GM21515 (cell line): ENCODE results near the gene EHD1.
"Not testable (repeated sequence)": the region's sequence is repeated elsewhere in the genome, so short reads cannot be mapped to it uniquely, and the experiment has no call there.

ENCODE experiments used
- ATAC-seq: cut with Tn5 transposase; IDR thresholded peaks from one replicate; pipeline ENCODE4 v1.9.1; 2021; ENCODE audit not compliant: unreplicated experiment

EHD1 gene

GRCh38 chr11:64859542-64860414 lies 18.6 kb downstream of the EHD1 start:
- ATAC-seq = peak; percentile 71

- ATAC-seq = no peak
Observed at GRCh38 chr11:64858467-64859263, 19.8 kb downstream of the EHD1 start.

DNA sequence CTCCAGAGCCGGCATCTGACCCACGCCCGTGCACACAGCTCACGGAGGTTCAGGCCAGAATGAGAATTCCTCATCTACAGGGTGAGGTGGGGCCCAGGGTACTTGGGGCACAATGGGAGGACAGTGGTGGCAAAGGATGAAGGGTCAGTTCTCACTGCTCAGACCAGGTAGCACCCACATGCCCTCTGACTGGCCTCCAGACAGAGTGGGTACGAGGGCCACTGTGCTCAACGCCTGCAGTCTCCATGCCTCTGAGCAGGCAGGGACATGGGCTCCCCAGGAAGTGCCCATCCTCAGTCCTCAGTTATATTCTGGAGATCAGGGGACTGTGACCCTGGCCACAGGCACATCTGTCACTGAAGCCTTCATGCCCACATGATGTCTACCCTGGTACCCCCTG lies 20.9 kb downstream of the EHD1 start:
- no peak for ATAC-seq

GRCh38 chr11:64856382-64857227 lies 21.8 kb downstream of the EHD1 start:
- ATAC-seq = no peak

GRCh38 chr11:64855596-64856304 lies 22.7 kb downstream of the EHD1 start:
- ATAC-seq = no peak

GRCh38 chr11:64854534-64855502 lies 23.6 kb downstream of the EHD1 start:
- no peak for ATAC-seq

GRCh38 chr11:64854157-64854533 lies 24.3 kb downstream of the EHD1 start:
- ATAC-seq = no peak

- ATAC-seq = no peak
Observed at GRCh38 chr11:64853709-64854108, 24.7 kb downstream of the EHD1 start.

- no peak for ATAC-seq
Observed at GRCh38 chr11:64852804-64853509, 25.5 kb downstream of the EHD1 start.

- ATAC-seq = no peak
Observed at GRCh38 chr11:64851831-64852351, 26.5 kb downstream of the EHD1 start.

DNA sequence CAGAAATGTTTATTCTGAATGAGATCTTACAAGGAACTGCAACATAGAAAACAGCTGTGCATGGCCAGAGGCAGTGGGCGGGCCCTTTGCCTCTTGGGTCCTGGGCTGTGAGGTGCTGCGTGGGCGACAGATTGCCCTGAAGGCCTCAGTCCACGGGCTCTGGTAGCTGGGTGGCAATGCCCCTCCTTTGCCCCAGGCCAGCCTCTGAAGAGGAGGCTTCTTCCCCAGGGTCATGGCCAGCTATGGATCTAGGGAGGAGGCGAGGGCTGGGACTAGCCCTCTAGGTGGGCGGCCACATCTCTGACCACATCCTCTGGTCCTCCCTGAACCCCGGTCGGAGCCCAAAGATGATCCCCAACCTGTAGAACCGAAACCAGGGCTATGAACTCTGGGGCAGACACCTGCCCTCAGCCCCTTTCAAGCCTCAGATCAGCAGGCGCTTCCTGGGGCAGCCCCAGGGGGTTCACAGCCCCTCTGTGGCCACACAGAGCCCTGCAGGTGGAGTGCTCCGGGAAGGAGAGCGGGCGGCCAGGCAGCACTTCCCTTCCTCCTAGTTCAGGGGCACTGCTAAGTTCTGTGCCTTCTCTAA lies 27.3 kb downstream of the EHD1 start:
- ATAC-seq = peak; percentile 54

DNA sequence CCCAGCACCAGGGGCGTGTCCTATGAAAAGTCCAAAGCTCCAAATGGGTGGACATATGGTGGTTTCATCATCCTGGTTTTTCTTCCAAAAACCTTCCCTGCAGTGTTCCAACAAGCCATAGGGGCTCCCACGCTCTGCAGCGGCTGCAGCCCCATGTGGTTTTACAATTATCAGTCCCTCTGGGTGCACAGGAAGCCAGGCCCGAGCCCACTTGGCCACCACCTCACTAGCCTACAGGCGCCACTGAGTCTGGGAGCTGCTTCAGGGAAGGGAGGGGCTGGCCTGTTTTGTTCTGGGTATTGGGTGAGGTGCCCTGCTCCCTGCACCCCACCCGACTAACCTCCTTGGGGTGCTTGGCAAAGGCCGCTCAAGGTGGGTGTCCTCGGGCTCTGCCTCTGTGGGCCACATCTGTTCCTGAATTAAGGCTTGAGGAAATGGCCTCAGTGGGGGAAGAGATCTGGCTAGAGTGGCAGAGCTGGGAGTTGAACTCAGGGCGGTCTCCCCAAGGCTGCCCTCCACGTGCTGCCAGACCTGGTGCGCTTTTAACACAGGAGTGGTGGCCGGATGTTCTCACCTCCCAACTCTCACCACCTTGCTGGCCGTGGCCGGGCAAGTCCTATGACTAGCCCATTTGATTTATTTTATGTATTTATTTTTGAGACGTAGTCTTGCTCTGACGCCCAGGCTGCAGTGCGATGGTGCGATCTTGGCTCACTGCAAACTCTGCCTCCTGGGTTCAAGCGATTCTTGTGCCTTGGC lies 28.6 kb downstream of the EHD1 start:
- no peak for ATAC-seq

DNA sequence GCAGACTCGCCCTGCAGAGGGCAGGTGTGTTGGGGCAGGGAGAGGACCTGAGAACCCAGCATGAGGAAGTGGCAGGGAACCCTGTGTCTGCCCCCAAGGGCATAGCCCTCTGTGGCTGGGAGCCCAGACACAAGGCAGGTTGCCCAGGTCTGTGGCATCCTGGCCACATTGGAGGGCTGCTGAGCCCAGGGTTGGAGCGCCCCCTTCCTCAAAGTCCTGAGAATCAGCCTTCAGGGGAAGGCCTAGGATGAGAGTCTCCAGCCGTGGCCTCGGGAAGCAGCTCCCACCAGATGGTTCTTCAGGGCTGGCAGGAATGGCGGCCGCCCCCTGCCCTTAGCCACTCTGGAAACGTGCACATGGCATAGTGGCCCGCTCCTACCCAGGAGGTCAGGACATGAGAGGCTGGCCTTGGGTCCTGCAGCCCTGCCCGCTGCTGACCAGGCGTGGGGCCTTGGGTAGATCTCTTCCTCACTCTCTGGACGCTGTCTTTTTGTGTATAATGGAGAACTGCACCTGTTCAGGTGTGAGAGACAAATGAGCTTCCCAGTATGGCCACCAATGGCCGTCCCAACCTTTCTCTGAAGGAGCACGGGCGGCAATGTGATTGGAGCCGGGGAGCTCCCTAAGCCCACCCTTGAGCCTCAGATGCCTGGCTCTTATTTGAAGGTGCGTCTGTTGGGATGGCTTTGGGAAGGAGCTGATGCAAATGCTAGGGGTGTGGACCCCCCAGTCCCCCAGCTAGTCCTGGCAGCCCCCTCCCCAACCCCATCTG lies 29.4 kb downstream of the EHD1 start:
- ATAC-seq = no peak

- no peak for ATAC-seq
Observed at GRCh38 chr11:64848214-64848825, 30.1 kb downstream of the EHD1 start.

- ATAC-seq = peak; percentile 29
Observed at GRCh38 chr11:64846998-64847666, 31.3 kb downstream of the EHD1 start.

- ATAC-seq = not testable (repeated sequence)
Observed at GRCh38 chr11:64845776-64846129, 32.7 kb downstream of the EHD1 start.
